IMR-90 (cell line): ENCODE results near the gene RTN4RL2.

Experiments used
- BHLHE40 ChIP-seq: fragments of 150-350 bp; IDR thresholded peaks from 2 replicates; pipeline ENCODE4 v1.6.1; 2016; ENCODE audit warnings: mild to moderate bottlenecking, low read depth, low read length
- CHD1 ChIP-seq: IDR thresholded peaks from 2 replicates; pipeline ENCODE4 v1.6.1; 2012; ENCODE audit warnings: low read depth, low read length, improper control_type of control experiment
- CTCF ChIP-seq: conservative IDR thresholded peaks from 2 replicates; pipeline ENCODE4 v1.5.1; 2012; ENCODE audit warnings: mild to moderate bottlenecking, low read depth, low read length, improper control_type of control experiment
- FOS ChIP-seq: fragments of 150-350 bp; IDR thresholded peaks from 2 replicates; pipeline ENCODE4 v1.6.1; 2016; ENCODE audit warnings: low read depth, low read length
- MAZ ChIP-seq: IDR thresholded peaks from 2 replicates; pipeline ENCODE4 v1.6.1; 2012; ENCODE audit warnings: low read depth, mild to moderate bottlenecking, low read length, improper control_type of control experiment, moderate library complexity, borderline replicate concordance
- MXI1 ChIP-seq: IDR thresholded peaks from 2 replicates; pipeline ENCODE4 v1.6.1; 2012; ENCODE audit warnings: low read depth, mild to moderate bottlenecking, low read length, moderate library complexity, borderline replicate concordance
- NFE2L2 ChIP-seq: fragments of 150-350 bp; IDR thresholded peaks from 2 replicates; pipeline ENCODE4 v1.6.1; 2016; ENCODE audit warnings: low read depth, mild to moderate bottlenecking, low read length
- POLR2A ChIP-seq: IDR thresholded peaks from 2 replicates; pipeline ENCODE4 v1.6.1; 2012; ENCODE audit warnings: mild to moderate bottlenecking, low read depth, low read length
- RCOR1 ChIP-seq: IDR thresholded peaks from 2 replicates; pipeline ENCODE4 v1.6.1; 2012; ENCODE audit warnings: mild to moderate bottlenecking, low read length, improper control_type of control experiment; ENCODE audit not compliant: insufficient replicate concordance
- RFX5 ChIP-seq: IDR thresholded peaks from 2 replicates; pipeline ENCODE4 v1.8.0; 2012; ENCODE audit warnings: low read depth, mild to moderate bottlenecking, low read length, moderate library complexity
- USF2 ChIP-seq: fragments of 150-350 bp; IDR thresholded peaks from 2 replicates; pipeline ENCODE4 v1.6.1; 2017; ENCODE audit warnings: mild to moderate bottlenecking, antibody characterized with exemption, low read length, low read depth

- TF ChIP-seq CTCF (no peak), USF2 (no peak), MXI1 (no peak), RFX5 (no peak), MAZ (no peak), NFE2L2 (no peak), BHLHE40 (no peak), POLR2A (no peak), RCOR1 (no peak), CHD1 (no peak), FOS (no peak)
Measured at GRCh38 chr11:57523419-57523818, 63.1 kb downstream of the RTN4RL2 start.
